Ovary (tissue), 9 donors: Measurements from ENCODE around the gene CLPSL2. TPM values are rescaled to one million over a fixed set of nuclear protein-coding genes. Genes with fewer than 3 reads are reported as not detected.

Experiments used
- DNase-seq, 5 donors: peaks; one replicate each; pipeline ENCODE4 v3.0.0-alpha.2; 2019 to 2020
- H3K27ac ChIP-seq, 2 donors: fragments of 200-600 bp; one replicate each; pipeline versions ENCODE4 v1.5.1 to v1.8.0; 2019 to 2022
- H3K27me3 ChIP-seq: fragments of 200-600 bp; one replicate; pipeline ENCODE4 v1.8.0; 2022
- H3K36me3 ChIP-seq: fragments of 200-600 bp; sonication (generic); one replicate; pipeline ENCODE4 v1.5.1; 2019
- H3K4me1 ChIP-seq: one replicate; pipeline ENCODE4 v1.8.1; 2013; ENCODE audit warnings: mild to moderate bottlenecking, moderate library complexity; ENCODE audit not compliant: insufficient read depth
- H3K4me3 ChIP-seq: fragments of 200-600 bp; sonication (generic); one replicate; pipeline ENCODE4 v1.5.1; 2017
- H3K9me3 ChIP-seq, 2 donors: fragments of 200-600 bp in 1 of 2; sonication (generic) in 1 of 2; one replicate each; pipeline versions ENCODE4 v1.5.1 to v1.8.1; 2013 to 2019; ENCODE audit warnings: mild to moderate bottlenecking in 1 of 2, moderate library complexity in 1 of 2
- CTCF ChIP-seq, 3 donors: fragments of 450-650 bp in 2 of 3; fragments of 200-600 bp in 1 of 3; IDR thresholded peaks; one replicate each; pipeline versions ENCODE4 v1.5.1 to v1.8.0; 2016 to 2022; ENCODE audit warnings: antibody characterized with exemption in 3 of 3, mild to moderate bottlenecking in 1 of 3
- EP300 ChIP-seq: sonication (generic); formaldehyde crosslinking; IDR thresholded peaks from one replicate; pipeline ENCODE4 v1.6.1; 2017; ENCODE audit warnings: antibody characterized with exemption
- POLR2A ChIP-seq: fragments of 450-650 bp; IDR thresholded peaks from one replicate; pipeline ENCODE4 v1.6.1; 2017; ENCODE audit warnings: antibody characterized with exemption, mild to moderate bottlenecking, moderate library complexity
- WGBS, 3 donors: extraction: QIAGEN DNeasy Blood & Tissue Kit in 1 of 3; methylation state at CpG; one replicate each; pipeline versions ENCODE4 v1.1.5 to v1.1.7; 2013 to 2017; 5-methylcytosine and 5-hydroxymethylcytosine counted together
- intact Hi-C, 4 donors: fragments of 100-400 bp; cut with DNase I; formaldehyde crosslinking; loops; one replicate each; pipeline versions ENCODE4 v1.11.0 to v1.15.1; 2022 to 2023
- polyA plus RNA-seq, 2 donors: library from polyadenylated mRNA; stranded (reverse); fragments of 200-250 nt in 1 of 2; fragments of 350-450 nt in 1 of 2; fragmentation: Illumina TruSeq in 1 of 2; extraction: RNeasy Lipid Tissue Mini Kit (QIAGEN cat#74804) in 1 of 2; gene quantifications; one replicate each; pipeline ENCODE4 v1.2.3, GENCODE V29; 2013 to 2014
- total RNA-seq, 7 donors: library from RNA; depleted of rRNA in 2 of 7; stranded (reverse); fragments of >200 nt in 2 of 7; fragmentation: NEBNext Ultra II Directional in 3 of 7; extraction: Animal tissue kit (Norgen Biotek cat#: 25700) in 3 of 7; gene quantifications; one replicate each; pipeline versions ENCODE4 v1.1.0 to v1.2.4, GENCODE V29; 2016 to 2023
- donor health status: DM: no; HTN: no; CAD: no; lungs with moderate emphysema.
- donor health status: DM: no; HTN: no; CAD: no.
- donor health status: Bipolar disorder and iron deficiency.
- donor health status: DM: yes; HTN: yes; CAD: no.
- donor health status: DM: no; HTN: no; CAD: no.
- donor health status: DM: yes; HTN: yes; CAD: no.

CLPSL2 gene
- total and polyA plus RNA-seq, 9 donors = not detected

- no peaks in the 10 kb centered on the region for H3K4me1 ChIP-seq
- 81 to 84% (median 83%) methylated on average over 4 of the region's 4 CpGs for WGBS, 3 donors
- H3K9me3 ChIP-seq = no peaks in the 10 kb centered on the region
- H3K36me3 ChIP-seq = no peaks in the 10 kb centered on the region
- DNase-seq = no peak
- no peaks in the 10 kb centered on the region for H3K27me3 ChIP-seq
- H3K4me3 ChIP-seq = no peak overlapping the region
- intact Hi-C loops = no loop called here
- TF ChIP-seq POLR2A (no peak), CTCF (IDR thresholded peaks at IDR 0.05) (no peak), EP300 (no peak)
- no peak overlapping the region for H3K27ac ChIP-seq
Measured at GRCh38 chr6:35751594-35751993, 24.8 kb upstream of the CLPSL2 start.

GRCh38 chr6:35752330-35752729, 24.1 kb upstream of the CLPSL2 start:
- Histone ChIP-seq H3K4me1 (no peaks in the 10 kb centered on the region), H3K27ac (no peak overlapping the region), H3K4me3 (no peak overlapping the region), H3K36me3 (no peaks in the 10 kb centered on the region), H3K9me3 (no peaks in the 10 kb centered on the region), H3K27me3 (no peaks in the 10 kb centered on the region)
- DNase-seq = no peak
- TF ChIP-seq EP300 (no peak), POLR2A (no peak), CTCF (IDR thresholded peaks at IDR 0.05) (no peak)
- intact Hi-C loops = no loop called here
- 79 to 94% (median 88%) methylated on average over 4 of the region's 4 CpGs for WGBS, 3 donors

GRCh38 chr6:35754452-35755277, 21.7 kb upstream of the CLPSL2 start:
- no peaks in the 10 kb centered on the region for H3K4me1 ChIP-seq
- DNase-seq = no peak
- TF ChIP-seq EP300 (no peak), POLR2A (no peak), CTCF (IDR thresholded peaks at IDR 0.05) (no peak)
- H3K27me3 ChIP-seq = no peaks in the 10 kb centered on the region
- no peak overlapping the region for H3K27ac ChIP-seq
- intact Hi-C loops = loop anchor here in 1 of 4 donors (5.0 kb wide), 1 partner anchor 1778 kb away; no protein-coding TSS in a partner anchor
- whole genome bisulfite sequencing, 3 donors = 78 to 89% (median 82%) methylated on average over 6 of the region's 6 CpGs
- H3K9me3 ChIP-seq = no peaks in the 10 kb centered on the region
- H3K36me3 ChIP-seq = no peaks in the 10 kb centered on the region
- H3K4me3 ChIP-seq = no peak overlapping the region

- no peaks in the 10 kb centered on the region for H3K4me1 ChIP-seq
- H3K36me3 ChIP-seq = no peaks in the 10 kb centered on the region
- no peak for DNase-seq
- H3K9me3 ChIP-seq = no peaks in the 10 kb centered on the region
- no peaks in the 10 kb centered on the region for H3K27me3 ChIP-seq
- H3K4me3 ChIP-seq = no peak overlapping the region
- 28 to 43% (median 35%) methylated on average over 3 of the region's 3 CpGs for WGBS, 3 donors
- H3K27ac ChIP-seq = no peak overlapping the region
- TF ChIP-seq EP300 (no peak), POLR2A (no peak), CTCF (IDR thresholded peaks at IDR 0.05) (no peak)
- intact Hi-C loops = loop anchor here in 1 of 4 donors (5.0 kb wide), 1 partner anchor 1777 kb away; no protein-coding TSS in a partner anchor
Measured at GRCh38 chr6:35755278-35755924, 21.0 kb upstream of the CLPSL2 start.
